ENCODE measurements around the gene TRIO. TPM values are rescaled to one million over a fixed set of nuclear protein-coding genes. Genes with fewer than 3 reads are reported as not detected.

TRIO gene
- total and polyA plus RNA-seq, 2 experiments from 2014 or later, result 18.5 to 78.2 TPM

GRCh38 chr5:14441641-14442040 lies 298.5 kb downstream of the TRIO start:
- 65% methylated on average over 4 of the region's 4 CpGs for WGBS (ENCODE audit: low lambda C conversion rate, missing lambda C conversion rate)
- Histone ChIP-seq H3K36me3 (replicated peaks; ENCODE audit: insufficient read depth, low read depth) (no peaks in the 10 kb centered on the region), H3K79me2 (peaks cover 30% of the 10 kb centered on the region), H3K4me3 (no peak overlapping the region), H2AFZ (no peak overlapping the region), H4K20me1 (ENCODE audit: insufficient read depth, poor library complexity, severe bottlenecking) (no peaks in the 10 kb centered on the region), H3K27ac (peak overlapping the region; percentile 81), H3K4me1 (ENCODE audit: insufficient read depth) (peaks cover 17% of the 10 kb centered on the region), H3K9me2 (replicated peaks; ENCODE audit: insufficient read depth) (no peaks in the 10 kb centered on the region), H3K4me2 (peak overlapping the region; percentile 65), H3K27me3 (no peaks in the 10 kb centered on the region), H3K9me3 (ENCODE audit: low read depth) (no peaks in the 10 kb centered on the region)
- no peak for TF ChIP-seq EZH2 (IDR thresholded peaks at IDR 0.05; ENCODE audit: borderline replicate concordance)
- no peak for TF ChIP-seq CTCF (IDR thresholded peaks at IDR 0.05; ENCODE audit: poor library complexity)
- no peak for TF ChIP-seq EZH2phosphoT487 (IDR thresholded peaks at IDR 0.05; ENCODE audit: low read depth, severe bottlenecking, unreplicated experiment)
- no peak for DNase-seq (ENCODE audit: low spot score)

DNA sequence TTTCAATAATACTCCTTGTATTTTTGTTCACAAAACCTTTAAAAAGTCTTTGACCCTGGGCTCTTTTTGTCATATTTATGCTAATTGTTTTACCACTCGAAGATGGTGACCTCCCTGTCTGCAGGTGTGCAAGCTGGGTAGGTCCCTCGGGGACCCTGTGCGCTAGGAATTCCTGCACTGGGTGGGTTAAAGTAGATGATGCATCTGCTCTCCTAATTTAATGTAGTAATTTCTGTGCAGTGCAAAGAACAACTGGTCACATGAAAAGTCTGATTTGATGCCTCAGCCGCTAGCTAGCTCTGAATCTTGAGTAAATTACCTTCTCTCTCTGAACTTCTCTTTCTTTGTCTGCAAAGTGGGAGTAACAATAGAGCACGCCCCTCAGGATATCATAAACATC lies 299.4 kb downstream of the TRIO start:
- Histone ChIP-seq H3K9me3 (ENCODE audit: low read depth) (no peaks in the 10 kb centered on the region), H3K79me2 (peaks cover 35% of the 10 kb centered on the region), H3K9me2 (replicated peaks; ENCODE audit: insufficient read depth) (no peaks in the 10 kb centered on the region), H3K27ac (no peak overlapping the region), H3K4me1 (ENCODE audit: insufficient read depth) (peaks cover 17% of the 10 kb centered on the region), H3K27me3 (no peaks in the 10 kb centered on the region), H3K36me3 (replicated peaks; ENCODE audit: insufficient read depth, low read depth) (no peaks in the 10 kb centered on the region), H3K4me3 (no peak overlapping the region), H4K20me1 (ENCODE audit: insufficient read depth, poor library complexity, severe bottlenecking) (no peaks in the 10 kb centered on the region), H2AFZ (no peak overlapping the region), H3K4me2 (peak overlapping the region; percentile 65)
- no peak for DNase-seq (ENCODE audit: low spot score)
- WGBS (ENCODE audit: low lambda C conversion rate, missing lambda C conversion rate), result 92% methylated on average over 5 of the region's 5 CpGs
- TF ChIP-seq CTCF (IDR thresholded peaks at IDR 0.05; ENCODE audit: poor library complexity), result no peak
- TF ChIP-seq EZH2 (IDR thresholded peaks at IDR 0.05; ENCODE audit: borderline replicate concordance), result no peak
- no peak for TF ChIP-seq EZH2phosphoT487 (IDR thresholded peaks at IDR 0.05; ENCODE audit: low read depth, severe bottlenecking, unreplicated experiment)

- Histone ChIP-seq H3K4me3 (no peak overlapping the region), H3K9me3 (ENCODE audit: low read depth) (no peaks in the 10 kb centered on the region), H3K4me1 (ENCODE audit: insufficient read depth) (peaks cover 27% of the 10 kb centered on the region), H2AFZ (no peak overlapping the region), H3K36me3 (replicated peaks; ENCODE audit: insufficient read depth, low read depth) (no peaks in the 10 kb centered on the region), H3K27ac (peak overlapping the region; percentile 31), H3K4me2 (peak overlapping the region; percentile 65), H3K27me3 (no peaks in the 10 kb centered on the region), H4K20me1 (ENCODE audit: insufficient read depth, poor library complexity, severe bottlenecking) (no peaks in the 10 kb centered on the region), H3K79me2 (peaks cover 35% of the 10 kb centered on the region), H3K9me2 (replicated peaks; ENCODE audit: insufficient read depth) (no peaks in the 10 kb centered on the region)
- WGBS (ENCODE audit: low lambda C conversion rate, missing lambda C conversion rate), result 46% methylated on average over 4 of the region's 4 CpGs
- DNase-seq (ENCODE audit: low spot score), result no peak
- TF ChIP-seq EZH2 (IDR thresholded peaks at IDR 0.05; ENCODE audit: borderline replicate concordance) (no peak), CTCF (IDR thresholded peaks at IDR 0.05; ENCODE audit: poor library complexity) (no peak), EZH2phosphoT487 (IDR thresholded peaks at IDR 0.05; ENCODE audit: low read depth, severe bottlenecking, unreplicated experiment) (no peak)
Measured at GRCh38 chr5:14443671-14444093, 300.5 kb downstream of the TRIO start.

DNA sequence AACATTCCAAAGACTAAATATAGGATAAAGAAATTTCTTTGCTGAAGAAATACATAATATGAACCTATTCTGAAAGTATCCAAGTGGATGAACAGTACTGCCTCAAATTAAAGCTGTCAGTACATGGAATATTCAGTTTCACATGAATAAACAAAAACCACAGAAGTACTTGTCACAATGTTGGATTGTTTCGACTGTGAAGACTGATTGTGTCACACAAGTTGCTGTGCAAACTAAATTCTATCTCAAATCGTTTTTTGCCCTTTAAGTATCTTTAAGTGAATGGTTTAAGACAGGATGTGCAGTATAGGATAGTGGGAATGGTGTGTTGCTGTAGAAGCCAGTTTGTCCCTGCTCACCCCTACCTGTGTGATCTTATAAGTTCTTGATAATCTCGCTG lies 301.0 kb downstream of the TRIO start:
- Histone ChIP-seq H3K79me2 (peaks cover 35% of the 10 kb centered on the region), H3K4me2 (peak overlapping the region; percentile 65), H3K27me3 (no peaks in the 10 kb centered on the region), H4K20me1 (ENCODE audit: insufficient read depth, poor library complexity, severe bottlenecking) (no peaks in the 10 kb centered on the region), H3K27ac (peak overlapping the region; percentile 31), H2AFZ (no peak overlapping the region), H3K9me2 (replicated peaks; ENCODE audit: insufficient read depth) (no peaks in the 10 kb centered on the region), H3K9me3 (ENCODE audit: low read depth) (no peaks in the 10 kb centered on the region), H3K4me1 (ENCODE audit: insufficient read depth) (peaks cover 30% of the 10 kb centered on the region), H3K36me3 (replicated peaks; ENCODE audit: insufficient read depth, low read depth) (no peaks in the 10 kb centered on the region), H3K4me3 (no peak overlapping the region)
- no peak for TF ChIP-seq EZH2 (IDR thresholded peaks at IDR 0.05; ENCODE audit: borderline replicate concordance)
- TF ChIP-seq CTCF (IDR thresholded peaks at IDR 0.05; ENCODE audit: poor library complexity), result no peak
- TF ChIP-seq EZH2phosphoT487 (IDR thresholded peaks at IDR 0.05; ENCODE audit: low read depth, severe bottlenecking, unreplicated experiment), result no peak
- no peak for DNase-seq (ENCODE audit: low spot score)
- WGBS (ENCODE audit: low lambda C conversion rate, missing lambda C conversion rate), result 68% methylated on average over 3 of the region's 3 CpGs
